HEK293 (cell line): Measurements from ENCODE around the gene PNMA1.

Experiments
- HOXC10 ChIP-seq: sonication (generic); formaldehyde crosslinking; IDR thresholded peaks from 2 replicates; pipeline ENCODE4 v1.8.1; 2023; ENCODE audit warnings: mild to moderate bottlenecking, missing genetic modification reagents
- KLF8 ChIP-seq: fragments of 450-650 bp; formaldehyde crosslinking; IDR thresholded peaks from 2 replicates; pipeline ENCODE4 v1.5.1; 2016; ENCODE audit warnings: missing biosample characterization, missing genetic modification characterization
- PATZ1 ChIP-seq: fragments of 450-650 bp; formaldehyde crosslinking; IDR thresholded peaks from 2 replicates; pipeline ENCODE4 v1.5.1; 2016; ENCODE audit warnings: missing biosample characterization, missing genetic modification characterization
- PRDM10 ChIP-seq: fragments of 450-650 bp; formaldehyde crosslinking; IDR thresholded peaks from 2 replicates; pipeline ENCODE4 v1.5.1; 2016; ENCODE audit warnings: missing biosample characterization, missing genetic modification characterization
- SP2 ChIP-seq: fragments of 450-650 bp; formaldehyde crosslinking; IDR thresholded peaks from 2 replicates; pipeline ENCODE4 v1.5.1; 2016; ENCODE audit warnings: missing biosample characterization, missing genetic modification characterization
- SP3 ChIP-seq: fragments of 450-650 bp; formaldehyde crosslinking; IDR thresholded peaks from 2 replicates; pipeline ENCODE4 v1.5.1; 2016; ENCODE audit warnings: missing biosample characterization, missing genetic modification characterization
- WT1 ChIP-seq: fragments of 450-650 bp; formaldehyde crosslinking; IDR thresholded peaks from 2 replicates; pipeline ENCODE4 v1.5.1; 2016; ENCODE audit warnings: missing biosample characterization, missing genetic modification characterization
- ZBTB17 ChIP-seq: fragments of 450-650 bp; formaldehyde crosslinking; IDR thresholded peaks from 2 replicates; pipeline ENCODE4 v1.5.1; 2016; ENCODE audit warnings: missing biosample characterization, missing genetic modification characterization
- ZBTB20 ChIP-seq: fragments of 450-650 bp; formaldehyde crosslinking; IDR thresholded peaks from 2 replicates; pipeline ENCODE4 v1.5.1; 2016; ENCODE audit warnings: missing biosample characterization, missing genetic modification characterization
- ZBTB44 ChIP-seq: fragments of 450-650 bp; IDR thresholded peaks from 2 replicates; pipeline ENCODE4 v1.5.1; 2018; ENCODE audit warnings: missing biosample characterization, mild to moderate bottlenecking, missing genetic modification characterization
- ZBTB8A ChIP-seq: fragments of 450-650 bp; formaldehyde crosslinking; IDR thresholded peaks from 2 replicates; pipeline ENCODE4 v1.5.1; 2016; ENCODE audit warnings: missing biosample characterization, missing genetic modification characterization
- ZFP37 ChIP-seq: fragments of 450-650 bp; formaldehyde crosslinking; IDR thresholded peaks from 2 replicates; pipeline ENCODE4 v1.5.1; 2016; ENCODE audit warnings: missing biosample characterization, missing genetic modification characterization
- ZNF157 ChIP-seq: fragments of 450-650 bp; formaldehyde crosslinking; IDR thresholded peaks from 2 replicates; pipeline ENCODE4 v1.5.1; 2016; ENCODE audit warnings: missing biosample characterization, missing genetic modification characterization
- ZNF214 ChIP-seq: fragments of 450-650 bp; formaldehyde crosslinking; IDR thresholded peaks from 2 replicates; pipeline ENCODE4 v1.5.1; 2017; ENCODE audit warnings: missing biosample characterization, mild to moderate bottlenecking, missing genetic modification characterization, borderline replicate concordance
- ZNF335 ChIP-seq: fragments of 450-650 bp; formaldehyde crosslinking; conservative IDR thresholded peaks from 2 replicates; pipeline ENCODE4 v1.5.1; 2016; ENCODE audit warnings: missing biosample characterization, missing genetic modification characterization
- ZNF391 ChIP-seq: fragments of 450-650 bp; formaldehyde crosslinking; IDR thresholded peaks from 2 replicates; pipeline ENCODE4 v1.5.1; 2016; ENCODE audit warnings: low read depth, missing biosample characterization, missing genetic modification characterization, borderline replicate concordance
- ZNF473 ChIP-seq: fragments of 450-650 bp; formaldehyde crosslinking; IDR thresholded peaks from 2 replicates; pipeline ENCODE4 v1.5.1; 2017; ENCODE audit warnings: missing biosample characterization, missing genetic modification characterization
- ZNF501 ChIP-seq: fragments of 450-650 bp; formaldehyde crosslinking; IDR thresholded peaks from 2 replicates; pipeline ENCODE4 v1.5.1; 2016; ENCODE audit warnings: missing biosample characterization, missing genetic modification characterization
- ZNF600 ChIP-seq: fragments of 450-650 bp; formaldehyde crosslinking; IDR thresholded peaks from 2 replicates; pipeline ENCODE4 v1.5.1; 2016; ENCODE audit warnings: missing biosample characterization, missing genetic modification characterization
- ZNF645 ChIP-seq: fragments of 450-650 bp; formaldehyde crosslinking; IDR thresholded peaks from 2 replicates; pipeline ENCODE4; 2016; ENCODE audit warnings: missing biosample characterization, missing genetic modification characterization
- ZNF76 ChIP-seq: fragments of 450-650 bp; formaldehyde crosslinking; IDR thresholded peaks from 2 replicates; pipeline ENCODE4; 2016; ENCODE audit warnings: low read depth, missing biosample characterization, missing genetic modification characterization, borderline replicate concordance
- ZNF777 ChIP-seq: fragments of 450-650 bp; formaldehyde crosslinking; IDR thresholded peaks from 2 replicates; pipeline ENCODE4 v1.5.1; 2017; ENCODE audit warnings: missing biosample characterization, missing genetic modification characterization, borderline replicate concordance
- ZNF785 ChIP-seq: fragments of 450-650 bp; formaldehyde crosslinking; IDR thresholded peaks from 2 replicates; pipeline ENCODE4 v1.5.1; 2016; ENCODE audit warnings: missing biosample characterization, missing genetic modification characterization
- ZSCAN23 ChIP-seq: fragments of 450-650 bp; formaldehyde crosslinking; IDR thresholded peaks from 2 replicates; pipeline ENCODE4 v1.5.1; 2016; ENCODE audit warnings: missing biosample characterization, missing genetic modification characterization
- TF ChIP-seq, protein P1 (sequence below): fragments of 450-650 bp; formaldehyde crosslinking; IDR thresholded peaks from 2 replicates; pipeline ENCODE4 v1.5.1; 2016; ENCODE audit warnings: missing biosample characterization, missing genetic modification characterization

The PNMA1 gene

GRCh38 chr14:73713803-73714655 lies at the start of gene PNMA1 (continued):
- TF ChIP-seq ZNF501 (peak; percentile 70), ZNF76 (tag by site-specific recombination) (peak; percentile 6; the same call in 1 of the 2 replicates), ZBTB17 (tag by site-specific recombination) (0 out of 2 replicates have a peak, but pooled peaks have one; percentile 37), ZNF645 (tag by site-specific recombination) (no peak), ZNF785 (tag by site-specific recombination) (no peak), ZBTB44 (0 out of 2 replicates have a peak, but pooled peaks have one; percentile 2), ZNF600 (tag by site-specific recombination) (peak; percentile 90), ZNF335 (tag by site-specific recombination) (peak; percentile 94), ZNF214 (tag by site-specific recombination) (no peak), SP2 (peak; percentile 22; the same call in 1 of the 2 replicates), PATZ1 (tag by site-specific recombination) (0 out of 2 replicates have a peak, but pooled peaks have one; percentile 35), PRDM10 (peak; percentile 99), KLF8 (tag by site-specific recombination) (peak; percentile 70), ZNF473 (tag by site-specific recombination) (no peak), ZBTB20 (tag by site-specific recombination) (peak; percentile 58; the same call in 1 of the 2 replicates), ZNF157 (no peak), ZSCAN23 (tag by site-specific recombination) (peak; percentile 52; the same call in 1 of the 2 replicates), ZNF391 (tag by site-specific recombination) (0 out of 2 replicates have a peak, but pooled peaks have one; percentile 52), ZBTB8A (tag by site-specific recombination) (peak; percentile 90), WT1 (tag by site-specific recombination) (peak; percentile 10; the same call in 1 of the 2 replicates), ZFP37 (peak; percentile 71; the same call in 1 of the 2 replicates), SP3 (peak; percentile 47), HOXC10 (CRISPR knock-in tag) (no peak; the same call in 1 of the 2 replicates), ZNF777 (0 out of 2 replicates have a peak, but pooled peaks have one; percentile 5)
- TF ChIP-seq, protein P1, sequence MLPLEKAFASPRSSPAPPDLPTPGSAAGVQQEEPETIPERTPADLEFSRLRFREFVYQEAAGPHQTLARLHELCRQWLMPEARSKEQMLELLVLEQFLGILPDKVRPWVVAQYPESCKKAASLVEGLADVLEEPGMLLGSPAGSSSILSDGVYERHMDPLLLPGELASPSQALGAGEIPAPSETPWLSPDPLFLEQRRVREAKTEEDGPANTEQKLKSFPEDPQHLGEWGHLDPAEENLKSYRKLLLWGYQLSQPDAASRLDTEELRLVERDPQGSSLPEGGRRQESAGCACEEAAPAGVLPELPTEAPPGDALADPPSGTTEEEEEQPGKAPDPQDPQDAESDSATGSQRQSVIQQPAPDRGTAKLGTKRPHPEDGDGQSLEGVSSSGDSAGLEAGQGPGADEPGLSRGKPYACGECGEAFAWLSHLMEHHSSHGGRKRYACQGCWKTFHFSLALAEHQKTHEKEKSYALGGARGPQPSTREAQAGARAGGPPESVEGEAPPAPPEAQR (tag by site-specific recombination), result no peak
